Hindlimb muscle (tissue), 1 donor: ENCODE data around the gene NSD2. TPM values are rescaled to one million over a fixed set of nuclear protein-coding genes. Genes with fewer than 3 reads are reported as not detected.
A peak's percentile ranks its signal among the peaks of the same experiment; 100 is the strongest.

Experiments
- DNase-seq: peaks from one replicate; pipeline ENCODE4 v3.0.0-alpha.2; 2013
- polyA plus RNA-seq: library from polyadenylated mRNA; unstranded; fragments of 120-200 nt; gene quantifications from one replicate; pipeline ENCODE4 v1.2.1, GENCODE V29; 2013; ENCODE audit not compliant: insufficient read length

Gene NSD2
- polyA plus RNA-seq, 1 donor: 43.9 TPM

DNA sequence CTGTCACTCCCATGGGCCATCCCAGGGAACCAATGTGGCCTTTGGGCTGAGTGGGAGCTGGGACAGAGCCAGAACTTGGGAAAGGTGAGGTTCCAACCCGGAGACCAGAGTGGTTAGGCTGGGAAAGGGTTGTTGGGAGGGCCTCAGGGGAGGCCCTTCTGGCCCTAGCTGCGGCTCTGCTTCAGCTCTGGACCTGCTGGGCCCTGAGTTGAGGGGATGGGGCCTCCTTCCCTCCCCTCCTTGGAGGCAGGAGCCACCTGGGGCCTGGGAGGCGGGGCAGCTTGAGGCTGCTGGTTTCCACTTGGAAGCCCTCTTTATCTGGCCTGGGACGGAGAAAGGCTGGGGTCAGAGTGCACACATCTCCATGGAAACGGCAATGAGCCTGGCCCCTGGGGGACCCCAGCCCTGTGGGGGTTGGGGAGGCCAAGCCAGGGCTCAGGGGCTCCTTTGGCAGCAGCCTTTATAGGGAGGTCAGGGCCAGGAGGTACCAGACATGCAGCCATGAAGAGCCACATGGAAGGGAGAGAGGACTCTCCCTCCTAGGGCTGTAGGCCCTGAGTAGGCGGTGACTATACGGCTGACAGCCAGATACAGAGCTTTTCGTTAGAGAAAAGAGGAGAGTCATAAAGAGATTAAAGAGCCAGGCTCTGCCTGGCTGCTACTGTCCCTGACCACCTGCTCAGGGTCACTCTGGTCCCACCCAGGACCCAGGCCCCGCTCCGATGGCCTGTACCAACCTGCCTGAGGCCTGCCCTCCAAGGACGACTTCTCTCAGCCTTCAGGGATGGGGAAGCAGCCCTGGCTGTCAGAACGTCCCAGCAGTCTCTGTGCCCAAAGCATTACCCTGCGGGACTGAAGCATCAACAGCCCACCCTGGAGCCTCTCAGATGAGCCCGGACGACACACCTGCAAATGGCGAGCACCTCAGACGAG is 6.9 kb upstream of the NSD2 start:
- DNase-seq: no peak

DNA sequence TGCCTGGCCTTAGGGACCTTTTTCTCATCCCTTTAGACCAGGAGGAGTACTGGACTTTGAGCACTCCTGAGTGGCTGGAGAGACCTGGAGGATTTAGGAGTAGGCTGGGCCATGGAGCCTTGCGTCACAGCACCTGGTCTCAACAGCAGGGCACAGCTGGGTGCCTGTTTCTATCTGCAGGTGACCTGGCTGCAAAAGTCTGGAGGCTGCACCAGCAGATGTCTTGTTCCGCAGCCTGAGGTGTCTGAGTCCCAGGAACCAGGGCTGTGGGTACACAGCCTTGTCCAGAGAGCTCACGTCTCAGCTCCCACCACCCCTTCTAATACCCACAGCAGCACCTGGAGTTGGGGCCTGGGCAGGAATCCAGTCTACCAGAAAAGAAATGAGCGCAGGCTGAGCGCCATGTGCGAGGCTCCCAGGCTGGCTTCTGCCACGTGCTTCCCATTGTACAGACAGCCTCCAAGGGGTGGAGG is 5.0 kb upstream of the NSD2 start:
- DNase-seq: no peak

DNA sequence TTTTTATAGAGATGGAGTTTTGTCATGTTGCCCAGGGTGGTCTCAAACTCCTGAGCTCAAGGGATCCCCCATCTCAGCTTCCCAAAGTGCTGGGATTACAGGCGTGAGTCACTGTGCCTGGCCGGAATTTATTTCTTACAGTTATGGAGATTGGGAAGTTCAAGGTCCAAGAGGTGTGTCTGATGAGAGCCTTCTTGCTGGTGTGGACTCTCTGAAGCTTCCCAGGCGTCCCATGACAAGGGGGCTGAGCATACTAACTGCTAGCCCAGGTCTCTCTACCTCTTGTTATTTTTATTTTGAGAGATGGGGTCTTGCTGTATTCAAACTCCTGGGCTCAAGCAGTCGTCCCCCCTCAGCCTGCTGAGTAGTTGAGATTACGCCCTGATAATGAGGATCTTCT is 2.9 kb upstream of the NSD2 start:
- no peak for DNase-seq

DNA sequence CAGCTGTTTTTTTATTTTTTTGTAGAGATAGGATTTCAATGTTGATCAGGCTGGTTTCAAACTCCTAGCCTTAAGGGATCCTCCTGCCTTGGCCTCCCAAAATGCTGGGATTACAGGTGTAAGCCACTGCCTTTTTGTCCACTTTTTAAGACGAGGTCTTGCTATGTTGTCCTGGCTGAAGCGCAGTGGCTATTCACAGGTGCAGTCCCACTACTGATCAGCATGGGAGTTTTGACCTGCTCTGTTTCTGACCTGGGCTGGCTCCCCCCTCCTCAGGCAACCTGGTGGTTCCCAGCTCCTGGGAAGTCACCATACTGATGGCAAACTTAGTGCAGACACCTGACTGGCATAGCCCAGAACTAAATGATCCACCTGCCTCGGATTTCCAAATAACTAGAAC is 2.3 kb upstream of the NSD2 start:
- no peak for DNase-seq

DNA sequence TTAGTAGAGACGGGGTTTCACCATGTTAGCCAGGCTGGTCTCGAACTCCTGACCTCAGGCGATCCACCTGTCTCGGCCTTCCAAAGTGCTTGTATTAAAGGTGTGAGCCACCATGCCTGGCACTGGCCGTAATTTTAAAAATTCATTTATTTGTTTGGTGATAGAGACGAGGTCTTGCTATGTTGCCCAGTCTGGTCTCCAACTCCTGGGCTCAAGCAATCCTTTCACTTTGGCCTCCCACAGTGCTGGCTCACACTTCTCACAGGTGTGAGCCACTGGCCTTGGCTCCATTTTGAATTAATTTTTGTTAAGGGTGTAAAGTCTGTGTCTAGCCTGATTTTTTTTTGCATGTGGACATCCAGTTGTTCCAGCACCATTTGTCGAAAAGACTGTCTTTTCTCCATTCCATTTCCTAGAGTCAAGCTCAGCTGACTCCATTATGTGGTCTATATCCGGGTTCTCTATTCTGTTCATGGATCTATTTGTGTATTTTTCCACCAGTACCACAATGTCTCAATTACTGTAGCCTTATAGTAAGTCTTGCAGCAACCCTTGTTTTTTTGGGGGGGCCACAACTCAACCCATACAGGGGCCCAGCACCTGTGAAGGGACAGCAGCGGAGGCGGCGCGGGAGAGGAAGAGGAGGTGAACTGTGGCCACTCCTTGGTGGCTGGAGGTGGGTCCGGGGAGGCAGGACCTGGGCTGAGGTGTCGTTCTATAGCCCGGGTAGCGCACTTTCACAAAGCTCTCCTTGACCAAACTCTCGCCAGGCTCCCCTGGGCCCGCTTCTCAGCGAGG is 1.5 kb upstream of the NSD2 start:
- no peak for DNase-seq

DNA sequence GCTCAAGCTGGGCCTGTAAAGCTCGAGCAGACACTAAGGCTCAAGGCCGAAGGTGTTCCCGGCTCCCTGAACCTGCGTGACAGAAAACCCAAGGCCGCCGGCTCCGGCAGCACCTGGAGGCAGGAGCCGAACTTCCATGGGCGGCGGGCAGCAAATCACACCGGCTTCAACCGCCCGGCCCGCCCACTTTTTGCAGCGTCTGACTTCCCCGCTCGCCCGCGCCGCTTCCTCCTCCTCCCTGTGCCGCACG is 940 bp upstream of the NSD2 start:
- peak; percentile 82 for DNase-seq

DNA sequence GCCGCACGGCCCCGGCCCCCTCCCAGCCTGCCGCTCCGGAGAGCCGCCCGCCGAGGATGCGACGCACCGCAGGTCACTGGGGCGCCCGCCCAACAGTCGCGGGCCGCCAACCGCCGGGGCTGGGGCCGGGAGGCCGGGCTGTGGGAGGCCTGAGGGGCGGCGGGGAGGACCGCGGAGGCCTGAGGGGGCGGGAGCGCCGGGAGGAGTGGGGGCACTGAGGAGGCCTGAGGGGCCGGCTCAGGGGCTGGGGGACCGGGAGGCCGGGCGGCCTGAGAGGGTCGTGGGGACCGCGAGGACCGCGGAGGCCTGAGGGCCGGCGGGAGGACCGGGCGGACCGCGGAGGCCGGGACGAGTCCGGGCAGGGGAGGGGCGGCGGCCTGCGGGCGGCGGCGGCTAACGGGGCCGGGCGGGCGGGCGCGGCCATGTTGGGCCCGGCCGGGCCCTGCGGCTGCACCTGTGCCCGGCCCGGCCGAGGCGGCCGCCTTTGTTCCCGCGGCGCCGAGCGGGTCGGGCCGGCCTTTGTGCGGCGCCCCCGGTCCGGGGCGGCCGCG is 353 bp downstream of the NSD2 start:
- DNase-seq: no peak

DNA sequence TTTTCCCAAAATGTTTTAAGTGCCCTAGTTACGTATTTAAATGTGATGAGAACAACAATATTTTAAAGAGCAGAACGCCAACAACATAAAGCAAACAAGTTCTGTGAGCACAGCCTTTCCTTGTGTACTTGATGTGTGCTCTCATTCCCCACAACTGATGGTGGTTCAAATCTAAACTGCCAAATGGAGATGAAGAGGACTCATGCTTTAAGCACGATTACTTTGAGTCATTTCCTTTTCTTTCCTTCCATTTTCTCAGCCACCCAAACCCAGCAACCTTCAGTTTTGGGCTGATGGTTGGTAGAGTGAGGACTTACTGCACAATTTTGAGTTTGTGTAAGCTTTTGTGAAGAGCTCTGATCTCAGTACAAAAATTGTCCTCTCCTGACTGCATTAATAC is 1.7 kb downstream of the NSD2 start:
- no peak for DNase-seq

DNA sequence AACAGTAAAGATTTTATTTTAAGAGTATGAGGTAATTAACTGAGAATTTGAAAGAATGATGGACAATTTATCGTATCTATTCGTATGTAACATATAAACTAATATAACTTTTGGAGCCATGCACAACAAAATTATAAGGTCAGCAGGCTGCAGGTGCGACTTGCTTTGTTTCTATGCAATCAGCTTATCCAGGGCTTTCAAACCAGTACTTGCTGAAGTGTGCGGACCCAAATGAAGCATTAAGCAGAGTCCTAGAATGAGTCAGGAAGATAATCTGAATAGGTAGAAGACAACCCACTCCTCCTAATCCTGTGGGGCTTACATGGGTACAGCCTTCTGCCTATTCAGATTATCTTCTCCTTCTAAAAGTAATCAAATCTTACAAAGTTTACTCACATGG is 2.1 kb downstream of the NSD2 start:
- no peak for DNase-seq

DNA sequence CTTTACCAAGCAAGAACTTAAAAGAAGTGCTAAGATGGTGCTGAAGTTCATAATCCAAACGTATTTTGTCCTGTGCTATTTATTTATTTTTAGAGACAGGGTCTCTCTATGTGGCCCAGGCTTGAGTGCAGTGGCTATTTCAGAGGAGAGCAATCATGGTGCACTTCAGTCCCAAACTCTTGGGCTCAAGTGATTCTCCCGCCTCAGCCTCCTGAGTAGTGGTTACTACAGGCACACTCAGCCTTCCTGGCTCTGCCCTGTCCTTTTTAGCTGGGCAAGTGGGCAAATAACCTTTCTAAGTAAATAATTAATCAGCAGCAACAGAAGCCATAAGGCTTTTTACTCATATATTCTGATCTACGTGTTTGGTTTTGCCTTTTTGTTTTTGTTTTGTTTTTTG is 2.6 kb downstream of the NSD2 start:
- no peak for DNase-seq

DNA sequence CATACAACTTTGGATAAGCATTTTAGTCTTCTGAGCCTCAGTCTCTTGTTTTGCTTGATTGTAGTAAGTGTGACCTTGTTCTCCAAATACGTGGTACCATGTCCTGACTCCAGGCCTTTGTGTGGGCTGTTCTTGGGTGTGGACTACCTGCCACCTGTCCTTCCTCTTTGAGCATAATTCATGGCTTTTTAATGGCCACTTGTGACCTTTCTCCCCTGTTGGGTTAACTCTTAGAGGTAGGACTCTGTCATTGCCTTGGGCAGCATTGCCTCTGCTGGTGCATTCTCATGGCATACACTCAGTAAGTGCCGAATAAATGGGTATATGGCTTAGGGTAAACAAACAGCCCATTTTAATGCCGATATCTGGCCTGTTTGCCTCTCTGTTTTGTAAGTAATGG is 3.0 kb downstream of the NSD2 start:
- no peak for DNase-seq

DNA sequence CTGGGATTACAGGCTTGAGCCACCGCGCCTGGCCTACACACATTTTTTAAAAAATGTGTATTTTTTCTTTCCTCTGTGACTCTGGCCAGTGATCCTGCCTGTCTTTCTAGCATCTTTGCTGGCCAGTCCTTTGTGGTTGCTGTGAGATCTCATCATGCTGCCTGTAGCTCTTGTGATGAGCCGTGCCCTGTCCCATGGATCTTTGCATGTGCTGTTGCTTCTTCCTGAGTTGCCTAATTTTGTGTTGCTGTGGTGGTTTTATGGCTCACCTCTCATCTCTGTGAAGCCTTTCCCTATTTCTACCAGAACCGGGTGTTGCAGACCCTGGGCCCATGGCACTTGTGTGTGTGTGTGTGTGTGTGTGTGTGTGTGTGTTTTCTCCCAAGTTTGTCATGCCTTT is 8.3 kb downstream of the NSD2 start:
- DNase-seq: no peak

DNA sequence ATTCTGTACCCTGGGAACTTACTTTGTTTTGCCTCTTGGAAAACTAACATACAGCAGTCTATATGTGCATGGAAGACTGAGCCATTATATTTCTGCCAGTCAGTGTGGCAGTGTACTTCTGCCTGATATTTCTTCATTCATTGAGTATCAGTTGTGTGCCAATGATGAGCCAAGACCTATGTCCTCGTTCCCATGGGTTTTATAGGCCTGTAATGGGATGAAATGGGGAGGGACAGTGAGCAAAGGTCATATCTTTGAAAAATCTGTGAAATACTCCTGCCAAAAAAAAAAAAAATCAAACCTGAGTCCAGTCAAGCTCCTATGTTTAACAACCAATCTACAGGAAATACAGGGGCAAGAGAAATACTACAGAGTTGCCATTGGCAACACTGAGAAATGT is 9.1 kb downstream of the NSD2 start:
- no peak for DNase-seq

DNA sequence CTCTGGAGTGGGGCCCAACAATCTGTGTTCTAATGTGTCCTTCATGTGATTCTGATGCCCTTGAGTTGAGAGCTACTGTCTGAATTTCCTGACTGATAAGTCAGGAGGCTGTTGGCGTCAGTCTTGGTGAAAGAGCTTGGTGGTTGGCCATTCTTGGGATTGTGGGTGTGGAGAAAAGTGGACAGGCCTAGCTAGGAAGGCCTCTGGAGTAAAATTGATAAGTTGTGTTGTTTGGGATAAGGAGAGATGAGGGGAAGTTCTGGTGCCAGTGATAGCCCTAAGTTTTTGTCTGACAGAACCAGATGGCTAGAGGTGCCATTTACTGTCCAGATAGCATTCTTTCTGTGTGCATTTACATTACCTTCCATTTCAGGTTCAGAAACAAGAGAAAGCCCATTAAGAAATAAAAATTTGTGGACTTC is 11.7 kb downstream of the NSD2 start:
- no peak for DNase-seq

DNA sequence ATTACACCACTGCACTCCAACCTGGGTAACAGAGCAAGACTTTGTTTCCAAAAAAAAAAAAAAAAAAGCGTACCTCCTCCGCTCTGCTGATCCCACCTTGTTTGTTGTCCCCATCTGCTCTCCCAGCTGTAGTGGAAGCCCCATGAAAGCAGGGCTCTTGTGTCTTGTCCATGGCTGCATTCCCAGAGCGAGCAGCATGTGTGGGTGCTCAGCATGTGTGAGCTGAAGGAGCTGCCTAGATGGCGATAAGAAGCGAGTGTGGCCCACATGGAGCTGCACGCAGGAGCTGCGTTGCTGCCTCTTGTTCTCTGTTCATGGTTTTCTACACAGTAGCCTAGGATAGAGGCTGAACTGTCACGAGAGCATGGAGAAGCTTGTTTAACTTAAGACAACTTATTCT is 12.4 kb downstream of the NSD2 start:
- DNase-seq: no peak

DNA sequence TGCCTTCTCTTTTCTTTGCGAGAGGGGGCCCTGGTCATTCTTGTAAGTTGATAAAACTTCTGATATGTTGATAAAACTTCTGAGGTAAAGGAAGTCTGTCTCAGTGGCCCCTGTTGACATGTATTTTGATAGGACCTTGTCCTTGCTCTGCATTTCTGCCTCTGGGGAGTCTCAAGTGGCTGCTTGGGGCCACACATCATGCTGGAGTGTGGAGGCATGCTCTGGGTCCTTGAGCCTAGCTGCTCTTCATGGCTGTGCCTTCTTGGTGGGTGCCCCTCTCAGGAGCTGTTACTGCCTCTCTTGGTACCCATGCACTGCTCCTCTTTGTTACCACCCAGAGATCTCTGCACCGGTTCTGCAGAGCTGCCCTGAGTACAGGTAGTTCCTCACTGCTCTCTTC is 14.2 kb downstream of the NSD2 start:
- no peak for DNase-seq

DNA sequence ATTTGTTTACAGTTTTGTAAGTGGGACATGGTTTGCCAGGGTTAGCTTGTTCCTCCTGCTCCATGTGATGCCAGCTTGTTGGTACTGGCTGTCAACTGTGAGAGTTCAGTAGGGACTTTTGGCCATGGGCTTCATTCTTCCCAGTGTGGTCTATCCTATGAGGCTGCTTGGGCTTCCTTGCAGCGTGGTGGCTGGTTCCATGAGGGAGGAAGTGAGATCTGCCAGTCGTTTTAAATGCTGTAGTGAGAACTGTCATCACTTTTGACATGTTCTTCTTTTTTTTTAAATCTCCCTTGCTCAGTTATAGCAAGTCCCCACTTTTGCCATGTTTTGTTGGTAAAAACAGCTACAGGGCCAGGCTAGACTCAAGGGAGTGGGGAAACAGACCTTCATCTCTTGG is 15.9 kb downstream of the NSD2 start:
- DNase-seq: no peak

DNA sequence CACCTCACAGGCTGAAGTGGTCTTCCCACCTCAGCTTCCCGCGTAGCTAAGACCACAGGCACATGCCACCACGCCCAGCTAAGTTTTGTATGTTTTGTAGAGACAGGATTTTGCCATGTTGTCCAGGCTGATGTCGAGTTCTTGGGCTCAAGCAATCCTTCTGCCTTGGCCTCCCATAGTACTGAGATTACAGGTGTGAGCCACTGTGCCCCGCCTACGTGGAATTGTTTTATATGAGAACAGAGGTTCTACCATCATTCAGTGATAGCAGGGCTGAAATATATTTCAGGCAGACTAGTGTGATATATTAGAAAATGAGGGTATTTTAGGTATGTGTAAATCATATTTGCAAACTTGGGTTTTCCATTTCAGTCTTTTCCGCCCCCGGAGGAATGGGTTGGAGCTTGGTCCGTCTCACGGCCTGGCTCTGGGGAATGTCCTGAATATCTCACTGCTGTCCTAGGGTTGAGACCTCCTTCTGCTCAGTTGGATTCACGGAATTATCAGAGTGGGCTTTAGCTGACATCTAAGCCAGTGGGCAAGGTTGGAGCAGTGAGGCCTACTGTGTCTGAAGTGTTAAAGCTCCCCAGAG is 19.9 kb downstream of the NSD2 start:
- no peak for DNase-seq

DNA sequence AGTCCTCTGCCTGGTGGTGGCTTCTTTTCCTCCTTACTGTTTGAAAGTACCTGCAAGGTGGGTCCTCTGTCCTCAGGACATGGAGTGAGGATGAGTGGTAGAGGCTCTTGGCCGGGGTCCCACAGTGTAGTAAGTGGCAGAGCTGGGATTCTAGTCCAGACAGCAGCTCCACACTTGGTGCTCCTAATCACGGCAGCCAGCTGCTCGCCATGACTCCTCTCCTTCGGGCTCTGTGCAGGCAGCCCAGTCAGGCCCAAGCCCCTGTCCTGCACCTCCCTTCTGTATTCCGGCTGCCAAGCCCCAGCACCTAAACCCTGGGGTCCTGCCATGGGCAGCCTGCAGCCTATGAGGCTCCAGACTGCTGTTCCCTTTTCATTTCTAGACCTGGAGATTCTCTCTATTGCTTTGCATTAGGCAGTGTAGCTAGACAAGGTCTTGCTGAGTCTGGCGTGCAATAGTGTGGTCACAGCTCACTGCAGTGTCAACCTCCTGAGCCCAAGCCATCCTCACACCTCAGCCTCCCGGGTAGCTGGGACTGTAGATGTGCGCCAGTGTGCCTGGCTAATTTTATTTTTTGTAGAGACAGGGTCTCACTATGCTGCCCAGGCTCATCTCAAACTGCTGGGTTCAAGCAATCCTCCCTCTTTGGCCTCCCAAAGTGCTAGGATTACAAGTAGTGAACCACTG is 24.9 kb downstream of the NSD2 start:
- DNase-seq: no peak

DNA sequence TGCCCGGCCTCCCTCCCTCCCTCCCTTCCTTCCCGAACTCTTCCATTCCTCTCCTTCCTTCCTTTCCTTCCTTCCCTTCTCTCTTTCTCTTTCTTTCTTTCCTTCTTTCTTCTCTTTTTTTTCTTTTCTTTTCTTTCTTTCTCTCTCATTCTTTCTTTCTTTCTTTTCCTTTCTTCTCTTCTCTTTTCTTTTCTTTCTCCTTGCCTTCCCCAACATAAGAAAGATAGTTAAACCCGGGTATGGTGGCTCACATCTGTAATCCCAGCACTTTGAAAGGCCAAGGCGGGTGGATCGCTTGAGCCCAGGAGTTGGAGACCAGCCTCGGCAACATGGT is 25.4 kb downstream of the NSD2 start:
- no peak for DNase-seq

DNA sequence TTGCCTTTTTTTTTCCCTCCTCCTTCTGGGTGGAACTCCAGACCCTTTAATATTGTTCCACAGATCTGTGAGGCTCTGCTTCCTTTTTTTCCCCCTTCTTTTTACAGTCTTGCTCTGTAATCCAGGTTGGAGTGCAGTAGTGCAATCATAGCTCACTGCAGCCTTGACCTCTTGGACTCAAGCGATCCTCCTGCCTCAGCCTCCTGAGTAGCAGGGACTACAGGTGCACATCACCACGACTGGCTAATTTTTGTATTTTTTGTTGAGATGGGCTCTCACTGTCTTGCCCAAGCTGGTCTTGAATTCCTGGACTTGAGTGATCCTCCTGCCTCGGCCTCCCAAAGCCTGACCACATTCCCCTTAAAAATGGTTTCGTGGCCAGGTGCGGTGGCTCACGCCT is 26.8 kb downstream of the NSD2 start:
- no peak for DNase-seq

DNA sequence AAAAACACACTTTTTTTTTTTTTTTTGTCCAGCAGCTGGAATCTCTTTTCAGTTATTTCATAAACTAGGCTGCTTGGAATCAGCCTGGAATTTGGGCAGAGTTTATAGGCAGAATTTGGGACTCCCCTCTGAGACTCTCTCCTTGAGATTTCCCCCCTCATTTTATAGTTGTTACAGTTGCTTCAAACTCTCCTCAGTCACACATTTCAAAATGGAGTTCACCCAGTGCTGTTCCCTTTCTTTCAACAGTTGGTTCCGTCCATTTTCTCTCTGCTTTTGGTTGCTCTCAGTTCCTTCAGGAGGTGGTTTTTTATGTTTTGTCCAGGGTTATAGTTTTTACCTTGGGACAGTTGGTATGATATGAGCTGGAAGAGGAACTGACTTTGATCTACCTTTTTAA is 27.5 kb downstream of the NSD2 start:
- DNase-seq: no peak
